ENCODE measurements around the gene ANAPC5.
"Not testable (repeated sequence)": the region's sequence is repeated elsewhere in the genome, so short reads cannot be mapped to it uniquely, and the experiment has no call there.

Gene ANAPC5

GRCh38 chr12:121307397-121307796 lies 44.8 kb downstream of the ANAPC5 start:
- not testable (repeated sequence) for DNase-seq (ENCODE audit: low read depth)

GRCh38 chr12:121304306-121304705 lies 47.9 kb downstream of the ANAPC5 start:
- no peak for DNase-seq (ENCODE audit: low read depth)

- DNase-seq (ENCODE audit: low read depth): no peak
Observed at GRCh38 chr12:121301876-121302275, 50.3 kb downstream of the ANAPC5 start.

GRCh38 chr12:121300083-121300819 lies 52.0 kb downstream of the ANAPC5 start:
- DNase-seq (ENCODE audit: low read depth): no peak

GRCh38 chr12:121299662-121300061 lies 52.5 kb downstream of the ANAPC5 start:
- DNase-seq (ENCODE audit: low read depth): no peak

GRCh38 chr12:121298411-121298810 lies 53.8 kb downstream of the ANAPC5 start:
- DNase-seq (ENCODE audit: low read depth): not testable (repeated sequence)

GRCh38 chr12:121297435-121297991 lies 54.7 kb downstream of the ANAPC5 start:
- DNase-seq (ENCODE audit: low read depth): no peak

- peak; percentile 71 for DNase-seq (ENCODE audit: low read depth)
Observed at GRCh38 chr12:121296618-121297434, 55.4 kb downstream of the ANAPC5 start, which contains the start of gene CAMKK2. Gene CAMKK2, minus strand, starts transcription at chr12:121296709. Its CDS starts 22,183 bp downstream, at chr12:121274526.

GRCh38 chr12:121295746-121296617 lies 56.2 kb downstream of the ANAPC5 start:
- DNase-seq (ENCODE audit: low read depth): no peak

GRCh38 chr12:121295116-121295745 lies 57.0 kb downstream of the ANAPC5 start:
- DNase-seq (ENCODE audit: low read depth): no peak

- no peak for DNase-seq (ENCODE audit: low read depth)
Observed at GRCh38 chr12:121294151-121294889, 57.9 kb downstream of the ANAPC5 start.

GRCh38 chr12:121293603-121294002 lies 58.6 kb downstream of the ANAPC5 start:
- DNase-seq (ENCODE audit: low read depth): no peak

- no peak for DNase-seq (ENCODE audit: low read depth)
Observed at GRCh38 chr12:121290410-121290809, 61.8 kb downstream of the ANAPC5 start.

- DNase-seq (ENCODE audit: low read depth): no peak
Observed at GRCh38 chr12:121289962-121290361, 62.2 kb downstream of the ANAPC5 start.

GRCh38 chr12:121288986-121289385 lies 63.2 kb downstream of the ANAPC5 start:
- no peak for DNase-seq (ENCODE audit: low read depth)

GRCh38 chr12:121288158-121288845 lies 63.9 kb downstream of the ANAPC5 start:
- DNase-seq (ENCODE audit: low read depth): no peak

- DNase-seq (ENCODE audit: low read depth): no peak
Observed at GRCh38 chr12:121287267-121287954, 64.8 kb downstream of the ANAPC5 start.

GRCh38 chr12:121285856-121286255 lies 66.4 kb downstream of the ANAPC5 start:
- no peak for DNase-seq (ENCODE audit: low read depth)

All from stimulated activated CD8-positive, alpha-beta memory T cell treated with anti-CD3 and anti-CD28 coated beads, Interleukin-12 subunit alpha, Interleukin-12 subunit beta, amount 100 ng/mL, for 1 hour (primary cell).